Measurements from ENCODE around the gene HMGCS1.

HMGCS1 gene

DNA sequence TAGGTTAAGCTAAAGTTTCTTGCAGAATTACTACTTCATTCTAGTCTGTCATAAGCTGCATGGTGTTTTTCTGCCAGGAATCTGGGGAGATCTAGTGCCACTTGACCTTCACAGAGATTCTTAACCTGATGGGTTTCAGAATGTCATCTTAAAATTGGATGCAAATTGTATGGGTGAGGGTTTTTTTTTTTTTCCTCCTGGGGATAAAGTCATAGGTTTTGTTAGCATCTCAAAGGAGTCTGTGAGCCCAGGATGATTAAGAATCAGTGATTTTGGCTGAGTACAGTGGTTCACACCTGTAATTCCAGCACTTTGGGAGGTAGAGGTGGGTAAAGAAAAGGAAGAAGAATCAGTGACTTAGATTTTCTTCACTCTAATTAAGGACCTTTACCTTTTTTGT lies 69.9 kb downstream of the HMGCS1 start:
- peaks cover 0 to 6% of the 10 kb centered on the region in 2 donors for H3K4me1 Mint-ChIP-seq
- no peak overlapping the region for H3K27ac Mint-ChIP-seq
- H3K4me3 Mint-ChIP-seq, result no peak overlapping the region
- ATAC-seq (replicated peaks) (peak; percentile 54 to 65), DNase-seq (no peak)
- H3K27me3 Mint-ChIP-seq, result peaks cover 38% of the 10 kb centered on the region in 2 donors
- no peaks in the 10 kb centered on the region for H3K9me3 Mint-ChIP-seq
- no peaks in the 10 kb centered on the region for H3K36me3 Mint-ChIP-seq

DNA sequence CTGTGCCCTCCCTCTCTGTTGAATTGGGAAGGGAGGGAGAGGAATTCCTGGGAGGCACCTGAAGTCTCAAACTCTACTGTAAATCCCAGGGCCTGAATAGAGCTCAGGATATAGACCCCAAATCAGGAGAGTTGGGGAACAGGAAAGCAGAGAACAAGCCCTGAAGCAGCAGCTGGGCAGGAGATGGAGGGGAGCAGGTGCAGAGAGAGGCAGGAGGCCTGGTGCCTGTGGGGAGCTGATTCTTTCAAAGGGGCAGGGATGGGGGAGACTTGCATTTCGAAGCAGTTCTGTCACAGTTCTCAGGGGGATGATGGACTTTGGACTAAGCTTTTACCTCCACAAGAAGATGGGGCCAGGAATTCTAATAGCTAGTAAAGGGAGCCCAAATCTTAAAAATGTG lies 71.0 kb downstream of the HMGCS1 start:
- no peak for DNase-seq
- Mint-ChIP-seq H3K27me3 (peaks cover 39 to 40% of the 10 kb centered on the region in 2 donors), H3K9me3 (no peaks in the 10 kb centered on the region), H3K36me3 (no peaks in the 10 kb centered on the region), H3K4me1 (peaks cover 0 to 6% of the 10 kb centered on the region in 2 donors), H3K4me3 (no peak overlapping the region), H3K27ac (no peak overlapping the region)
- no peak for ATAC-seq (replicated peaks)
